SU-DHL-6 (cell line): Measurements from ENCODE around the gene TTC8.

Experiments used
- H2AFZ ChIP-seq: fragments of 200-600 bp; sonication (generic); 2 replicates; pipeline ENCODE4 v1.6.1; 2014; ENCODE audit warnings: low read depth, mild to moderate bottlenecking, moderate library complexity, mixed read lengths, antibody characterized with exemption, low read length; ENCODE audit not compliant: severe bottlenecking
- H3F3A ChIP-seq: fragments of 200-600 bp; shearing (Covaris generic); 2 replicates; pipeline ENCODE4 v1.6.0; 2016; ENCODE audit warnings: antibody characterized with exemption, mild to moderate bottlenecking; ENCODE audit not compliant: insufficient read depth
- H3K27ac ChIP-seq: fragments of 200-600 bp; sonication (generic); 2 replicates; pipeline ENCODE4 v1.5.1; 2016; ENCODE audit warnings: low read depth, mild to moderate bottlenecking, low read length, moderate library complexity, mixed read lengths
- H3K27me3 ChIP-seq: fragments of 200-600 bp; sonication (generic), shearing (Covaris generic); 2 replicates; pipeline ENCODE4 v1.6.0; 2014; ENCODE audit warnings: mild to moderate bottlenecking, low read length
- H3K36me3 ChIP-seq: fragments of 200-600 bp; sonication (generic); 2 replicates; pipeline ENCODE4 v1.6.1; 2014; ENCODE audit warnings: mild to moderate bottlenecking, low read length, mixed read lengths
- H3K4me2 ChIP-seq: fragments of 300-600, 200-600 bp; shearing (Covaris generic), sonication (generic); 2 replicates; pipeline ENCODE4 v1.6.0; 2014; ENCODE audit warnings: low read length, low read depth, mild to moderate bottlenecking; ENCODE audit not compliant: poor library complexity, severe bottlenecking
- H3K4me3 ChIP-seq: fragments of 200-600 bp; sonication (generic); 2 replicates; pipeline ENCODE4 v1.5.1; 2014; ENCODE audit warnings: antibody characterized with exemption, low read length, mild to moderate bottlenecking, mixed read lengths; ENCODE audit not compliant: insufficient read depth, poor library complexity, severe bottlenecking
- H3K79me2 ChIP-seq: fragments of 200-600 bp; sonication (generic); 2 replicates; pipeline ENCODE4 v1.6.1; 2014; ENCODE audit warnings: mild to moderate bottlenecking, low read length, moderate library complexity; ENCODE audit not compliant: insufficient read depth
- H3K9ac ChIP-seq: fragments of 200-600 bp; sonication (generic); 2 replicates; pipeline ENCODE4 v1.7.0; 2014; ENCODE audit warnings: mild to moderate bottlenecking, low read length
- H3K9me2 ChIP-seq: fragments of 200-600 bp; sonication (generic); replicated peaks from 2 replicates; pipeline ENCODE4 v1.6.1; 2014; ENCODE audit warnings: low read length; ENCODE audit not compliant: insufficient read depth
- H3K9me3 ChIP-seq: fragments of 200-600 bp; sonication (generic); 2 replicates; pipeline ENCODE4 v1.6.1; 2014; ENCODE audit warnings: low read length, mixed read lengths; ENCODE audit not compliant: insufficient read depth
- H4K20me1 ChIP-seq: fragments of 200-600 bp; sonication (generic); 2 replicates; pipeline ENCODE4 v1.6.1; 2014; ENCODE audit warnings: low read depth, mild to moderate bottlenecking, antibody characterized with exemption, low read length, moderate library complexity, mixed read lengths
- EZH2phosphoT487 ChIP-seq: fragments of 200-600 bp; sonication (generic), shearing (Covaris generic); conservative IDR thresholded peaks from 2 replicates; pipeline ENCODE4 v1.6.1; 2018; ENCODE audit warnings: mild to moderate bottlenecking, antibody characterized with exemption, low read length, moderate library complexity, mixed read lengths
- TF ChIP-seq, protein P1 (sequence below): fragments of 200-600 bp; sonication (generic); IDR thresholded peaks from one replicate; pipeline ENCODE4 v1.5.1; 2017; ENCODE audit warnings: antibody characterized with exemption, mild to moderate bottlenecking, low read length, moderate library complexity; ENCODE audit not compliant: insufficient read depth, poor library complexity, severe bottlenecking

TTC8 gene

GRCh38 chr14:88824314-88825077, at the start of gene TTC8:
Gene TTC8 (plus strand): TSS chr14:88824651. CDS start chr14:88824708, 57 bp downstream.
- no peaks in the 10 kb centered on the region for H3K36me3 ChIP-seq
- no peaks in the 10 kb centered on the region for H3K79me2 ChIP-seq
- no peaks in the 10 kb centered on the region for H3K9me2 ChIP-seq
- peak within 1 kb of the TSS; percentile 58 for H3K9ac ChIP-seq
- peak within 1 kb of the TSS; percentile 44 for H3K27ac ChIP-seq
- TF ChIP-seq, protein P1, sequence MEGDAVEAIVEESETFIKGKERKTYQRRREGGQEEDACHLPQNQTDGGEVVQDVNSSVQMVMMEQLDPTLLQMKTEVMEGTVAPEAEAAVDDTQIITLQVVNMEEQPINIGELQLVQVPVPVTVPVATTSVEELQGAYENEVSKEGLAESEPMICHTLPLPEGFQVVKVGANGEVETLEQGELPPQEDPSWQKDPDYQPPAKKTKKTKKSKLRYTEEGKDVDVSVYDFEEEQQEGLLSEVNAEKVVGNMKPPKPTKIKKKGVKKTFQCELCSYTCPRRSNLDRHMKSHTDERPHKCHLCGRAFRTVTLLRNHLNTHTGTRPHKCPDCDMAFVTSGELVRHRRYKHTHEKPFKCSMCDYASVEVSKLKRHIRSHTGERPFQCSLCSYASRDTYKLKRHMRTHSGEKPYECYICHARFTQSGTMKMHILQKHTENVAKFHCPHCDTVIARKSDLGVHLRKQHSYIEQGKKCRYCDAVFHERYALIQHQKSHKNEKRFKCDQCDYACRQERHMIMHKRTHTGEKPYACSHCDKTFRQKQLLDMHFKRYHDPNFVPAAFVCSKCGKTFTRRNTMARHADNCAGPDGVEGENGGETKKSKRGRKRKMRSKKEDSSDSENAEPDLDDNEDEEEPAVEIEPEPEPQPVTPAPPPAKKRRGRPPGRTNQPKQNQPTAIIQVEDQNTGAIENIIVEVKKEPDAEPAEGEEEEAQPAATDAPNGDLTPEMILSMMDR = no peak
- TF ChIP-seq EZH2phosphoT487 = no peak
- H3K27me3 ChIP-seq = no peaks in the 10 kb centered on the region
- H3K9me3 ChIP-seq = no peaks in the 10 kb centered on the region
- H3F3A ChIP-seq = no peaks in the 10 kb centered on the region; the same call in 1 of the 2 replicates
- H4K20me1 ChIP-seq = no peaks in the 10 kb centered on the region
- peak within 1 kb of the TSS; percentile 76 for H2AFZ ChIP-seq
- H3K4me3 ChIP-seq = peak within 1 kb of the TSS; percentile 57
- H3K4me2 ChIP-seq = peak within 1 kb of the TSS; percentile 66

- Histone ChIP-seq H3K79me2 (no peaks in the 10 kb centered on the region), H3K27ac (no peak overlapping the region), H3K9ac (no peak overlapping the region), H3K36me3 (no peaks in the 10 kb centered on the region), H4K20me1 (no peaks in the 10 kb centered on the region), H3K27me3 (no peaks in the 10 kb centered on the region), H3K9me3 (no peaks in the 10 kb centered on the region), H3K4me3 (no peak overlapping the region), H3K4me2 (no peak overlapping the region), H3K9me2 (no peaks in the 10 kb centered on the region), H3F3A (no peaks in the 10 kb centered on the region), H2AFZ (no peak overlapping the region)
- TF ChIP-seq, protein P1 = no peak
- TF ChIP-seq EZH2phosphoT487 = no peak
Measured at GRCh38 chr14:88775532-88775931, 48.9 kb upstream of the TTC8 start.

GRCh38 chr14:88785911-88786310, 38.5 kb upstream of the TTC8 start:
- no peaks in the 10 kb centered on the region for H3K79me2 ChIP-seq

More at GRCh38 chr14:88785911-88786310, 38.5 kb upstream of the TTC8 start:
- Histone ChIP-seq H3K27ac (no peak overlapping the region), H3K9me2 (no peaks in the 10 kb centered on the region), H3K9me3 (peaks cover 16% of the 10 kb centered on the region; the same call in 1 of the 2 replicates), H3F3A (peaks cover under 1% of the 10 kb centered on the region; the same call in 1 of the 2 replicates), H4K20me1 (no peaks in the 10 kb centered on the region), H3K4me2 (no peak overlapping the region), H3K9ac (no peak overlapping the region), H3K4me3 (no peak overlapping the region), H3K36me3 (no peaks in the 10 kb centered on the region), H3K27me3 (no peaks in the 10 kb centered on the region), H2AFZ (no peak overlapping the region)
- TF ChIP-seq EZH2phosphoT487 = no peak
- TF ChIP-seq, protein P1 = no peak
